OCI-LY7 (cell line): ENCODE results near the gene ITPKB. TPM values are rescaled to one million over a fixed set of nuclear protein-coding genes. Genes with fewer than 3 reads are reported as not detected.

Experiments used
- BruUV-seq: library from RNA; stranded (reverse); fragments of 400-500 nt; replicated peaks from 2 replicates; lab custom pipeline; 2021; lab: Mats Ljungman, UMichigan
- CTCF ChIA-PET: fragments of 300-600 bp; sonication (Branson Sonifier 250); formaldehyde crosslinking; loops from one replicate; lab custom pipeline; 2022; ENCODE audit warnings: antibody characterized with exemption; ENCODE audit not compliant: unreplicated experiment; lab: Charles Lee
- POLR2A ChIA-PET: fragments of 300-600 bp; sonication (Branson Sonifier 250); formaldehyde crosslinking; loops from one replicate; lab custom pipeline; 2022; ENCODE audit warnings: antibody characterized with exemption; lab: Charles Lee
- DNase-seq: peaks from one replicate; pipeline ENCODE4 v3.0.0-alpha.2; 2015; ENCODE audit warnings: low spot score
- H2AFZ ChIP-seq: fragments of 200-600 bp; sonication (generic), shearing (Covaris generic); 2 replicates; pipeline ENCODE4 v1.6.1; 2014; ENCODE audit warnings: mild to moderate bottlenecking, antibody characterized with exemption, low read length, moderate library complexity
- H3K27ac ChIP-seq: fragments of 200-600 bp; sonication (generic); 2 replicates; pipeline ENCODE4 v1.5.1; 2014; ENCODE audit warnings: mixed run types, low read depth, mild to moderate bottlenecking, moderate library complexity, low read length, inconsistent platforms; ENCODE audit not compliant: poor library complexity, severe bottlenecking
- H3K36me3 ChIP-seq: fragments of 200-600 bp; sonication (generic); 2 replicates; pipeline ENCODE4 v1.6.1; 2014; ENCODE audit warnings: mild to moderate bottlenecking, antibody characterized with exemption, low read length, moderate library complexity, mixed read lengths; ENCODE audit not compliant: insufficient read depth
- H3K4me1 ChIP-seq: fragments of 200-600 bp; sonication (generic); 2 replicates; pipeline ENCODE4 v1.5.1; 2014; ENCODE audit warnings: mild to moderate bottlenecking, low read length; ENCODE audit not compliant: insufficient read depth, poor library complexity, severe bottlenecking
- H3K4me2 ChIP-seq: fragments of 200-600 bp; sonication (generic); 2 replicates; pipeline ENCODE4 v1.6.1; 2014; ENCODE audit warnings: mild to moderate bottlenecking, low read length
- H3K4me3 ChIP-seq: fragments of 200-600 bp; sonication (generic); 2 replicates; pipeline ENCODE4 v1.5.1; 2014; ENCODE audit warnings: mild to moderate bottlenecking, low read depth, low read length; ENCODE audit not compliant: poor library complexity, severe bottlenecking
- H3K79me2 ChIP-seq: fragments of 200-600 bp; sonication (generic); 2 replicates; pipeline ENCODE4 v1.6.1; 2016; ENCODE audit warnings: low read depth, mild to moderate bottlenecking, low read length, moderate library complexity, mixed read lengths; ENCODE audit not compliant: insufficient read depth
- H3K9me2 ChIP-seq: fragments of 200-600 bp; sonication (generic); 2 replicates; pipeline ENCODE4 v1.6.1; 2016; ENCODE audit warnings: mild to moderate bottlenecking, low read length, mixed read lengths; ENCODE audit not compliant: insufficient read depth
- H3K9me3 ChIP-seq: fragments of 200-600 bp; sonication (generic); 2 replicates; pipeline ENCODE4 v1.6.1; 2014; ENCODE audit warnings: mild to moderate bottlenecking, mixed run types, low read length, mixed read lengths
- H4K20me1 ChIP-seq: fragments of 200-600 bp; sonication (generic); 2 replicates; pipeline ENCODE4 v1.6.1; 2014; ENCODE audit warnings: mild to moderate bottlenecking, antibody characterized with exemption, low read length, moderate library complexity, mixed read lengths; ENCODE audit not compliant: insufficient read depth
- EZH2phosphoT487 ChIP-seq: fragments of 200-600 bp; sonication (generic); IDR thresholded peaks from 2 replicates; pipeline ENCODE4 v1.6.1; 2018; ENCODE audit warnings: low read depth, borderline replicate concordance, mild to moderate bottlenecking, mixed run types, antibody characterized with exemption, low read length, moderate library complexity, mixed read lengths
- intact Hi-C: fragments of 100-400 bp; cut with micrococcal nuclease; formaldehyde crosslinking; loops from one replicate; pipeline ENCODE4 v1.10.0; 2022; ENCODE audit not compliant: unreplicated experiment
- total RNA-seq, 2 experiments: library from RNA; depleted of rRNA in 1 of 2; stranded (reverse); fragments of >200 nt in 1 of 2; shearing (Covaris generic) in 1 of 2; gene quantifications; 2 replicates each; pipeline ENCODE4 v1.2.3, GENCODE V29; 2014 to 2022
- TF ChIP-seq, protein P1 (sequence below): fragments of 200-600 bp; sonication (generic); conservative IDR thresholded peaks from 2 replicates; pipeline ENCODE4 v1.5.1; 2014; ENCODE audit warnings: mild to moderate bottlenecking, antibody characterized with exemption, low read length, moderate library complexity, mixed read lengths

The ITPKB gene
- total RNA-seq, 2 experiments from 2014 or later: 20.5 to 33.3 TPM

DNA sequence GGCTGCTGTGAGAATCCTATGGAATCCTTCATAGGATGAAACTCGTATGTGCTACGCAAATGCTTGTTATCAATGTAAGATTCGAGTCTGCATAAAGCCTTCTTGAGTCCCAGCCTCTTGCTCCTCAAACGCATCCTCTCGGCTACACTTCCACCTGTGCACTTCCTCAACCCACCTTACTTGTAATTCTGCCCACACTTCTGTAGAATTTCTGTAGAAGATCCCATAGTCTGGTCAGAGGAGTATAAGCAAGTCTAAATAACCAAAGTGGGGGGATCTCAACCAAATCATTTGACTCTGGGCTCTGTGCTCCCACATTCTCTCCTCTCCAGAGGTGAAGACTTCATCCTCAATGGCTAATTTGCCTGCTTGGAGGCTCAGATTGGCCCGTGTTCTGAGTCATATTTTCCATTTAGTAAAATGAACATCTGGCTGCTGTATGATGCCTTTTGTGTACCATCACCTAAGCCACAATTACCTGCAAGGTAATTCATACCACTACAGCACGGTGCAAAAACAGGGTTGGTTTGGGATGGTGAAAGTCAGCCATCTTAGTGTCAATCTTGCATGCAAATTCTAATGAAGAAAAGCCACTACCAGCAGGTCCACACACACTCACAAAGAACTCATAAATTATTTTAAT lies 63.2 kb downstream of the ITPKB start:
- peaks cover 20% of the 10 kb centered on the region for H3K36me3 ChIP-seq
- H3K4me1 ChIP-seq: peaks cover 98% of the 10 kb centered on the region
- no peaks in the 10 kb centered on the region for H3K9me3 ChIP-seq
- H4K20me1 ChIP-seq: no peaks in the 10 kb centered on the region
- H3K27ac ChIP-seq: peak overlapping the region; percentile 98
- BruUV-seq: no TSS peak
- H3K4me2 ChIP-seq: peak overlapping the region; percentile 98
- peaks cover 90% of the 10 kb centered on the region for H3K79me2 ChIP-seq
- intact Hi-C loops: loop anchor here (1.0 to 2.0 kb wide), 3 partner anchors 23 to 61 kb away; no protein-coding TSS in a partner anchor
- H2AFZ ChIP-seq: no peak overlapping the region
- peak overlapping the region; percentile 66 for H3K4me3 ChIP-seq
- peak; percentile 63 for DNase-seq
- ChIA-PET CTCF (no interaction called here), POLR2A (interaction anchor here (1.1 to 10.9 kb wide), 6 partner anchors 8 to 61 kb away, joined by 3 to 125 read pairs (median 8); no protein-coding TSS in a partner anchor)
- no peaks in the 10 kb centered on the region for H3K9me2 ChIP-seq
- TF ChIP-seq, protein P1, sequence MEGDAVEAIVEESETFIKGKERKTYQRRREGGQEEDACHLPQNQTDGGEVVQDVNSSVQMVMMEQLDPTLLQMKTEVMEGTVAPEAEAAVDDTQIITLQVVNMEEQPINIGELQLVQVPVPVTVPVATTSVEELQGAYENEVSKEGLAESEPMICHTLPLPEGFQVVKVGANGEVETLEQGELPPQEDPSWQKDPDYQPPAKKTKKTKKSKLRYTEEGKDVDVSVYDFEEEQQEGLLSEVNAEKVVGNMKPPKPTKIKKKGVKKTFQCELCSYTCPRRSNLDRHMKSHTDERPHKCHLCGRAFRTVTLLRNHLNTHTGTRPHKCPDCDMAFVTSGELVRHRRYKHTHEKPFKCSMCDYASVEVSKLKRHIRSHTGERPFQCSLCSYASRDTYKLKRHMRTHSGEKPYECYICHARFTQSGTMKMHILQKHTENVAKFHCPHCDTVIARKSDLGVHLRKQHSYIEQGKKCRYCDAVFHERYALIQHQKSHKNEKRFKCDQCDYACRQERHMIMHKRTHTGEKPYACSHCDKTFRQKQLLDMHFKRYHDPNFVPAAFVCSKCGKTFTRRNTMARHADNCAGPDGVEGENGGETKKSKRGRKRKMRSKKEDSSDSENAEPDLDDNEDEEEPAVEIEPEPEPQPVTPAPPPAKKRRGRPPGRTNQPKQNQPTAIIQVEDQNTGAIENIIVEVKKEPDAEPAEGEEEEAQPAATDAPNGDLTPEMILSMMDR: no peak
- TF ChIP-seq EZH2phosphoT487: no peak

DNA sequence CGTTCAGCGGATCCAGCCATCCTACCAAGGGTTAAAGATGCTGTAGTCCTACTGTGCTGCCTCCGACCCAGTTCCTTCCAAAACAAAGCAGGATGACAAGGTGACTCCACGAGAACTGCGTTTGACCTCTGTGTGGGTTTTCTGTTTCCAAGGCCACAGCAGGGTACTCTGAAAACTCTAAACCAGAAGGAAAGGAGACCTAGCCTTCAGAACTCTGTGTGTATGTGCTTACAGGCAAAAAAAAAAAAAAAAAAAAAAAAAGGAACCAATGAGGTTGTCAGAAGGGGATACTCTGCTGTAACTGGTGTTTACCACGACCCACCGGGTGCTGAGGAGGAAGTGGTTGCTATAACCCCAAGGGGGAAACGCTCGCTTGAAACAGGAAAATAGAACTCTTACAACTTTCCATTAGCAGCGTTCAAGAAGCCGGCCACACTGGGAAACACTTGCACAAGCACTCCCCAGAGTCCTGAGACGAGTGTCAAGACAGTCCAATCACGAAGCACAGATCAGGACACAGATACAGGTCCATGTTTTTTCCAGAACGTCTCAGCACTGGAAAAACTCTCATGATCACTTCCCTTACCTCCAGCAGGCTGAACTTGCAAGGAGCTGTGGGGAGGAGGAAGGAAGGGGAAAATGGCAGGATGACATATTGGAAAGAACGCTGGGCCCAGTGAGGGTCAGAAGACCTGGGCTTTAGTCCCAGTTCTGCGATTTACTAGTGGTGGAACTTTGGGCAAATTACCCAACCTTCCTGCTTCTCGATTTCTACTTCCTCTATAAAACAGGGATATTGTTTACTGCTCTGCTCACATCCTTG lies 64.0 kb downstream of the ITPKB start:
- POLR2A ChIA-PET: interaction anchor here (0.6 to 10.9 kb wide), 8 partner anchors 11 to 1465 kb away, joined by 3 to 125 read pairs (median 8); no protein-coding TSS in a partner anchor
- H3K9me2 ChIP-seq: no peaks in the 10 kb centered on the region
- peak; percentile 97 for DNase-seq
- no TSS peak for BruUV-seq
- H4K20me1 ChIP-seq: no peaks in the 10 kb centered on the region
- intact Hi-C loops: loop anchor here (1.0 to 2.0 kb wide), 3 partner anchors 22 to 62 kb away; no protein-coding TSS in a partner anchor
- peak overlapping the region; percentile 66 for H3K4me3 ChIP-seq
- TF ChIP-seq EZH2phosphoT487: no peak
- TF ChIP-seq, protein P1: no peak
- no peak overlapping the region for H2AFZ ChIP-seq
- peak overlapping the region; percentile 98 for H3K4me2 ChIP-seq
- H3K9me3 ChIP-seq: no peaks in the 10 kb centered on the region
- peaks cover 20% of the 10 kb centered on the region for H3K36me3 ChIP-seq
- H3K79me2 ChIP-seq: peaks cover 91% of the 10 kb centered on the region
- peak overlapping the region; percentile 98 for H3K27ac ChIP-seq
- H3K4me1 ChIP-seq: peaks cover 98% of the 10 kb centered on the region
- CTCF ChIA-PET: interaction anchor here (3.5 kb wide), 1 partner anchor 13 kb away, joined by 23 read pairs; no protein-coding TSS in a partner anchor
